Panc1 (cell line): ENCODE results near the gene PRPF40B. TPM values are rescaled to one million over a fixed set of nuclear protein-coding genes. Genes with fewer than 3 reads are reported as not detected.

Experiments
- ATAC-seq: fragments of 200-7000 bp; cut with Tn5 transposase; 2 replicates; pipeline ENCODE4 v1.9.1; 2020; ENCODE audit warnings: mild to moderate bottlenecking, moderate library complexity
- BruUV-seq: library from RNA; stranded (reverse); fragments of 400-500 nt; replicated peaks from 2 replicates; lab custom pipeline; 2021; lab: Mats Ljungman, UMichigan
- CTCF ChIA-PET: fragments of 300-600 bp; sonication (Branson Sonifier 250); formaldehyde crosslinking; loops from one replicate; lab custom pipeline; 2022; ENCODE audit warnings: antibody characterized with exemption; lab: Charles Lee
- POLR2A ChIA-PET: fragments of 300-600 bp; sonication (Branson Sonifier 250); formaldehyde crosslinking; loops from one replicate; lab custom pipeline; 2022; ENCODE audit warnings: antibody characterized with exemption; lab: Charles Lee
- DNase-seq: peaks from one replicate; pipeline ENCODE4 v3.0.0-alpha.2; 2010; ENCODE audit warnings: low read depth, low spot score
- H3K27ac ChIP-seq: 2 replicates; pipeline ENCODE4 v1.5.1; 2011; ENCODE audit warnings: mild to moderate bottlenecking, low read length, inconsistent platforms
- H3K27me3 ChIP-seq: fragments of 200-500 bp; sonication (Bioruptor generic); 2 replicates; pipeline ENCODE4 v1.6.0; 2014; ENCODE audit warnings: low read length, inconsistent platforms; ENCODE audit not compliant: control insufficient read depth, insufficient read depth
- H3K36me3 ChIP-seq: fragments of 200-500 bp; sonication (Bioruptor generic); 2 replicates; pipeline ENCODE4 v1.5.1; 2014; ENCODE audit warnings: inconsistent platforms, mild to moderate bottlenecking, low read length, moderate library complexity; ENCODE audit not compliant: control insufficient read depth, insufficient read depth
- H3K4me1 ChIP-seq: 2 replicates; pipeline ENCODE4 v1.5.1; 2011; ENCODE audit warnings: inconsistent platforms, mild to moderate bottlenecking, low read length, moderate library complexity; ENCODE audit not compliant: control insufficient read depth, insufficient read depth
- H3K4me3 ChIP-seq, 2 experiments: 2 replicates each; pipeline ENCODE4 v1.5.1; 2011 to 2012; ENCODE audit warnings: low read depth in 2 of 2, low read length in 2 of 2, mild to moderate bottlenecking in 2 of 2, inconsistent platforms in 1 of 2, moderate library complexity in 1 of 2
- H3K9me3 ChIP-seq: fragments of 200-500 bp; sonication (Bioruptor generic); 2 replicates; pipeline ENCODE4 v1.5.1; 2014; ENCODE audit warnings: low read depth, mild to moderate bottlenecking, inconsistent platforms, low read length, moderate library complexity; ENCODE audit not compliant: control insufficient read depth, insufficient read depth
- POLR2AphosphoS5 ChIP-seq: IDR thresholded peaks from 2 replicates; pipeline ENCODE4 v1.6.1; 2012; ENCODE audit warnings: mild to moderate bottlenecking, low read depth, low read length, moderate library complexity
- SIN3A ChIP-seq: IDR thresholded peaks from 2 replicates; pipeline ENCODE4 v1.6.1; 2012; ENCODE audit warnings: low read depth, mild to moderate bottlenecking, low read length, moderate library complexity, borderline replicate concordance; ENCODE audit not compliant: insufficient read depth
- TCF7L2 ChIP-seq: IDR thresholded peaks from 2 replicates; pipeline ENCODE4 v1.6.1; 2011; ENCODE audit warnings: mild to moderate bottlenecking, low read depth, low read length, inconsistent platforms
- in situ Hi-C: cut with HindIII; loops from 2 replicates; pipeline ENCODE4 v1.10.0; 2016; ENCODE audit warnings: low sequenced_read_pairs, low pct_unique_long_range_greater_than_20kb
- intact Hi-C: fragments of 100-400 bp; cut with micrococcal nuclease; formaldehyde crosslinking; loops from one replicate; pipeline ENCODE4 v1.10.0; 2022; ENCODE audit not compliant: unreplicated experiment
- total RNA-seq: library from RNA; stranded (reverse); gene quantifications from one replicate; pipeline ENCODE4 v1.2.1, GENCODE V29; 2021; ENCODE audit not compliant: unreplicated experiment
- TF ChIP-seq, protein P1 (sequence below), 2 experiments: IDR thresholded peaks; 2 replicates each; pipeline ENCODE4 v1.6.1; 2011 to 2012; ENCODE audit warnings: low read depth in 2 of 2, control low read depth in 1 of 2, low read length in 1 of 2, mild to moderate bottlenecking in 1 of 2, moderate library complexity in 1 of 2; ENCODE audit not compliant: insufficient read depth in 1 of 2
- TF ChIP-seq, protein P2 (sequence below): fragments of 450-650 bp; IDR thresholded peaks from 2 replicates; pipeline ENCODE4 v1.5.1; 2017; ENCODE audit warnings: mild to moderate bottlenecking

Gene PRPF40B
- total RNA-seq, 1 experiment from 2014 or later = 26.3 TPM

DNA sequence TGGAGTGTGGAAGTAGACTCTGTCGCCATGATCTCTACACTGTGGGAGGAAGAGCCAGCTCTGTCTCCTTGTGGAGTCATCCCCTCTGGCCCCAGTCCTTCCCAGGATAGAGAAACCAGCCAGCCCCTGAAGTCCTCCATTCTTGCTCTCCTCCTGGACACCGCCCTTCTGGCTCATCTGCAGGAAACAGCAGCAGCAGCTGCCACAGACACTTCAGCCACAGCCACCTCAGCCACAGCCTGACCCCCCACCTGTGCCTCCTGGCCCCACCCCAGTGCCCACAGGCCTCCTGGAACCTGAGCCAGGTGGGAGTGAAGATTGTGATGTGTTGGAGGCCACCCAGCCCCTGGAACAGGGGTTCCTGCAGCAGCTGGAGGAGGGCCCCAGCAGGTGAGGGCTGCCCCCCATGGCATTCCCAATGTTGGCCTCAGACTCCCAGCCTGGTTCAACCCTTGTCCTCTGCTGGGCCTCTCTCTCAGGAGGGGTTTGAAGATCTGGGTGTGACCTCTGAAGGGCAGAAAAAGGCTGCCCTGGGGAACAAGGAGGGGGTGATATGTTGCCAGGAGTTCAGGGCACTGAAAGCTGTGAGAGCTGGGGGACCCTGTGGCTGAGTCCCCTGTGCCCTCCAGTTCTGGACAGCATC lies 10.5 kb downstream of the PRPF40B start:
- ATAC-seq (no peak), DNase-seq (no peak)
- no peaks in the 10 kb centered on the region for H3K9me3 ChIP-seq
- no peaks in the 10 kb centered on the region for H3K36me3 ChIP-seq
- TF ChIP-seq TCF7L2 (no peak), POLR2AphosphoS5 (no peak), SIN3A (no peak)
- TF ChIP-seq, protein P1, sequence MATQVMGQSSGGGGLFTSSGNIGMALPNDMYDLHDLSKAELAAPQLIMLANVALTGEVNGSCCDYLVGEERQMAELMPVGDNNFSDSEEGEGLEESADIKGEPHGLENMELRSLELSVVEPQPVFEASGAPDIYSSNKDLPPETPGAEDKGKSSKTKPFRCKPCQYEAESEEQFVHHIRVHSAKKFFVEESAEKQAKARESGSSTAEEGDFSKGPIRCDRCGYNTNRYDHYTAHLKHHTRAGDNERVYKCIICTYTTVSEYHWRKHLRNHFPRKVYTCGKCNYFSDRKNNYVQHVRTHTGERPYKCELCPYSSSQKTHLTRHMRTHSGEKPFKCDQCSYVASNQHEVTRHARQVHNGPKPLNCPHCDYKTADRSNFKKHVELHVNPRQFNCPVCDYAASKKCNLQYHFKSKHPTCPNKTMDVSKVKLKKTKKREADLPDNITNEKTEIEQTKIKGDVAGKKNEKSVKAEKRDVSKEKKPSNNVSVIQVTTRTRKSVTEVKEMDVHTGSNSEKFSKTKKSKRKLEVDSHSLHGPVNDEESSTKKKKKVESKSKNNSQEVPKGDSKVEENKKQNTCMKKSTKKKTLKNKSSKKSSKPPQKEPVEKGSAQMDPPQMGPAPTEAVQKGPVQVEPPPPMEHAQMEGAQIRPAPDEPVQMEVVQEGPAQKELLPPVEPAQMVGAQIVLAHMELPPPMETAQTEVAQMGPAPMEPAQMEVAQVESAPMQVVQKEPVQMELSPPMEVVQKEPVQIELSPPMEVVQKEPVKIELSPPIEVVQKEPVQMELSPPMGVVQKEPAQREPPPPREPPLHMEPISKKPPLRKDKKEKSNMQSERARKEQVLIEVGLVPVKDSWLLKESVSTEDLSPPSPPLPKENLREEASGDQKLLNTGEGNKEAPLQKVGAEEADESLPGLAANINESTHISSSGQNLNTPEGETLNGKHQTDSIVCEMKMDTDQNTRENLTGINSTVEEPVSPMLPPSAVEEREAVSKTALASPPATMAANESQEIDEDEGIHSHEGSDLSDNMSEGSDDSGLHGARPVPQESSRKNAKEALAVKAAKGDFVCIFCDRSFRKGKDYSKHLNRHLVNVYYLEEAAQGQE (IDR thresholded peaks at IDR 0.05; ENCODE audit: insufficient read depth in 1 of 2, low read depth in 2 of 2, low read length in 1 of 2) = no peak
- TF ChIP-seq, protein P2, sequence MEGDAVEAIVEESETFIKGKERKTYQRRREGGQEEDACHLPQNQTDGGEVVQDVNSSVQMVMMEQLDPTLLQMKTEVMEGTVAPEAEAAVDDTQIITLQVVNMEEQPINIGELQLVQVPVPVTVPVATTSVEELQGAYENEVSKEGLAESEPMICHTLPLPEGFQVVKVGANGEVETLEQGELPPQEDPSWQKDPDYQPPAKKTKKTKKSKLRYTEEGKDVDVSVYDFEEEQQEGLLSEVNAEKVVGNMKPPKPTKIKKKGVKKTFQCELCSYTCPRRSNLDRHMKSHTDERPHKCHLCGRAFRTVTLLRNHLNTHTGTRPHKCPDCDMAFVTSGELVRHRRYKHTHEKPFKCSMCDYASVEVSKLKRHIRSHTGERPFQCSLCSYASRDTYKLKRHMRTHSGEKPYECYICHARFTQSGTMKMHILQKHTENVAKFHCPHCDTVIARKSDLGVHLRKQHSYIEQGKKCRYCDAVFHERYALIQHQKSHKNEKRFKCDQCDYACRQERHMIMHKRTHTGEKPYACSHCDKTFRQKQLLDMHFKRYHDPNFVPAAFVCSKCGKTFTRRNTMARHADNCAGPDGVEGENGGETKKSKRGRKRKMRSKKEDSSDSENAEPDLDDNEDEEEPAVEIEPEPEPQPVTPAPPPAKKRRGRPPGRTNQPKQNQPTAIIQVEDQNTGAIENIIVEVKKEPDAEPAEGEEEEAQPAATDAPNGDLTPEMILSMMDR = no peak
- in situ Hi-C loops = no loop called here
- CTCF ChIA-PET = interaction anchor here (0.6 kb wide), 1 partner anchor 56 kb away, joined by 3 read pairs; no protein-coding TSS in a partner anchor
- H3K4me3 ChIP-seq = no peak overlapping the region
- BruUV-seq = no TSS peak
- POLR2A ChIA-PET = interaction anchor here (0.7 kb wide), 1 partner anchor 19 kb away, joined by 3 read pairs; no protein-coding TSS in a partner anchor
- no peaks in the 10 kb centered on the region for H3K27me3 ChIP-seq
- intact Hi-C loops = no loop called here
- H3K4me1 ChIP-seq = no peaks in the 10 kb centered on the region; the same call in 1 of the 2 replicates
- H3K27ac ChIP-seq = no peak overlapping the region

DNA sequence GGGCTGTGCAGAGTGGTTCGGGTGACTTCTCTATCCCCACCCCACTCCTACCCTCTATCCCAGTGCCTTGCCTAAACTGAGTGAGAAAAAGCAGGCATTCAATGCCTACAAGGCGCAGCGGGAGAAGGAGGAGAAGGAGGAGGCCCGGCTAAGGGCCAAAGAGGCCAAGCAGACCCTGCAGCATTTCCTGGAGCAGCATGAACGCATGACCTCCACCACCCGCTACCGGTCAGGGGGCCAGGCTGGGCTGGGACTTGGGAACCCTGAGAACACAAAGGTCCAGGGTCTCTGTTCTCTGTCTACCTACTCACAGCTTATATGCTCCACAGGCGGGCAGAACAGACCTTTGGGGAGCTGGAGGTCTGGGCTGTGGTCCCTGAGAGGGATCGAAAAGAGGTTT lies 11.7 kb downstream of the PRPF40B start:
- no peaks in the 10 kb centered on the region; the same call in 1 of the 2 replicates for H3K4me1 ChIP-seq
- H3K27me3 ChIP-seq = no peaks in the 10 kb centered on the region
- intact Hi-C loops = no loop called here
- no peak overlapping the region for H3K27ac ChIP-seq
- CTCF ChIA-PET = no interaction called here
- no peaks in the 10 kb centered on the region; the same call in 1 of the 2 replicates for H3K36me3 ChIP-seq
- ATAC-seq = no peak
- TF ChIP-seq, protein P1 (IDR thresholded peaks at IDR 0.05; ENCODE audit: insufficient read depth in 1 of 2, low read depth in 2 of 2, low read length in 1 of 2) = no peak
- TF ChIP-seq, protein P2 = no peak
- TF ChIP-seq TCF7L2 (no peak), SIN3A (no peak), POLR2AphosphoS5 (no peak)
- BruUV-seq = no TSS peak
- in situ Hi-C loops = no loop called here
- H3K4me3 ChIP-seq = no peak overlapping the region
- POLR2A ChIA-PET = no interaction called here
- H3K9me3 ChIP-seq = no peaks in the 10 kb centered on the region
- no peak for DNase-seq
